ENCODE data around the gene STEAP1. TPM values are rescaled to one million over a fixed set of nuclear protein-coding genes. Genes with fewer than 3 reads are reported as not detected.
A peak's percentile ranks its signal among the peaks of the same experiment; 100 is the strongest.

Gene STEAP1
- total RNA-seq, 1 donor: 39.1 TPM

- H4K20me1 ChIP-seq (ENCODE audit: insufficient read depth, low read length): no peaks in the 10 kb centered on the region
- no peaks in the 10 kb centered on the region for H3K36me3 ChIP-seq (ENCODE audit: insufficient read depth, low read length)
- no peak for DNase-seq (ENCODE audit: insufficient read length, low spot score, missing footprints)
- H3K79me2 ChIP-seq (ENCODE audit: insufficient read depth, low read length): no peaks in the 10 kb centered on the region
- no peak overlapping the region for H3K4me2 ChIP-seq (ENCODE audit: insufficient read depth, low read length)
- H3K27me3 ChIP-seq (ENCODE audit: insufficient read depth, low read length): no peaks in the 10 kb centered on the region
- H2AFZ ChIP-seq (ENCODE audit: low read length): no peak overlapping the region
- no peak overlapping the region for H3K4me3 ChIP-seq (ENCODE audit: insufficient read depth, low read length)
- peaks cover 2% of the 10 kb centered on the region for H3K9me3 ChIP-seq (ENCODE audit: low read depth, low read length)
- no peak for TF ChIP-seq CTCF (IDR thresholded peaks at IDR 0.05; ENCODE audit: extremely low read depth, low read depth, low read length)
- H3K4me1 ChIP-seq (ENCODE audit: insufficient read depth, low read length): peaks cover 41% of the 10 kb centered on the region
- H3K27ac ChIP-seq (ENCODE audit: low read depth, low read length): no peak overlapping the region
Measured at GRCh38 chr7:90176195-90176594, 21.9 kb downstream of the STEAP1 start.

- Histone ChIP-seq H3K27ac (ENCODE audit: low read depth, low read length) (peak overlapping the region; percentile 78), H3K79me2 (ENCODE audit: insufficient read depth, low read length) (no peaks in the 10 kb centered on the region), H2AFZ (ENCODE audit: low read length) (no peak overlapping the region), H3K9me3 (ENCODE audit: low read depth, low read length) (peaks cover 2% of the 10 kb centered on the region), H4K20me1 (ENCODE audit: insufficient read depth, low read length) (no peaks in the 10 kb centered on the region), H3K27me3 (ENCODE audit: insufficient read depth, low read length) (no peaks in the 10 kb centered on the region), H3K4me1 (ENCODE audit: insufficient read depth, low read length) (peaks cover 40% of the 10 kb centered on the region), H3K4me3 (ENCODE audit: insufficient read depth, low read length) (no peak overlapping the region), H3K36me3 (ENCODE audit: insufficient read depth, low read length) (no peaks in the 10 kb centered on the region), H3K4me2 (ENCODE audit: insufficient read depth, low read length) (peak overlapping the region; percentile 73)
- no peak for DNase-seq (ENCODE audit: insufficient read length, low spot score, missing footprints)
- no peak for TF ChIP-seq CTCF (IDR thresholded peaks at IDR 0.05; ENCODE audit: extremely low read depth, low read depth, low read length)
Measured at GRCh38 chr7:90178166-90178565, 23.9 kb downstream of the STEAP1 start.

GRCh38 chr7:90178679-90179278, 24.5 kb downstream of the STEAP1 start:
- peak; percentile 77 for DNase-seq (ENCODE audit: insufficient read length, low spot score, missing footprints)
- H3K4me2 ChIP-seq (ENCODE audit: insufficient read depth, low read length): peak overlapping the region; percentile 73
- H3K9me3 ChIP-seq (ENCODE audit: low read depth, low read length): peaks cover 2% of the 10 kb centered on the region
- H3K79me2 ChIP-seq (ENCODE audit: insufficient read depth, low read length): no peaks in the 10 kb centered on the region
- H4K20me1 ChIP-seq (ENCODE audit: insufficient read depth, low read length): no peaks in the 10 kb centered on the region
- no peaks in the 10 kb centered on the region for H3K36me3 ChIP-seq (ENCODE audit: insufficient read depth, low read length)
- peak overlapping the region; percentile 39 for H3K4me3 ChIP-seq (ENCODE audit: insufficient read depth, low read length)
- peak overlapping the region; percentile 78 for H3K27ac ChIP-seq (ENCODE audit: low read depth, low read length)
- TF ChIP-seq CTCF (IDR thresholded peaks at IDR 0.05; ENCODE audit: extremely low read depth, low read depth, low read length): no peak
- H2AFZ ChIP-seq (ENCODE audit: low read length): peak overlapping the region; percentile 78
- no peaks in the 10 kb centered on the region for H3K27me3 ChIP-seq (ENCODE audit: insufficient read depth, low read length)
- peaks cover 37% of the 10 kb centered on the region for H3K4me1 ChIP-seq (ENCODE audit: insufficient read depth, low read length)

- TF ChIP-seq CTCF (IDR thresholded peaks at IDR 0.05; ENCODE audit: extremely low read depth, low read depth, low read length): no peak
- H3K36me3 ChIP-seq (ENCODE audit: insufficient read depth, low read length): no peaks in the 10 kb centered on the region
- peaks cover 37% of the 10 kb centered on the region for H3K4me1 ChIP-seq (ENCODE audit: insufficient read depth, low read length)
- DNase-seq (ENCODE audit: insufficient read length, low spot score, missing footprints): peak; percentile 38
- no peaks in the 10 kb centered on the region for H4K20me1 ChIP-seq (ENCODE audit: insufficient read depth, low read length)
- H3K79me2 ChIP-seq (ENCODE audit: insufficient read depth, low read length): no peaks in the 10 kb centered on the region
- H3K9me3 ChIP-seq (ENCODE audit: low read depth, low read length): peaks cover 2% of the 10 kb centered on the region
- H3K4me3 ChIP-seq (ENCODE audit: insufficient read depth, low read length): no peak overlapping the region
- H3K27ac ChIP-seq (ENCODE audit: low read depth, low read length): peak overlapping the region; percentile 78
- no peaks in the 10 kb centered on the region for H3K27me3 ChIP-seq (ENCODE audit: insufficient read depth, low read length)
- H3K4me2 ChIP-seq (ENCODE audit: insufficient read depth, low read length): peak overlapping the region; percentile 73
- peak overlapping the region; percentile 81 for H2AFZ ChIP-seq (ENCODE audit: low read length)
Measured at GRCh38 chr7:90180011-90180585, 25.8 kb downstream of the STEAP1 start.

All from osteoblast (primary cell).